Keratinocyte (primary cell): Measurements from ENCODE around the gene LRRN4.

ENCODE experiments used
- EZH2 ChIP-seq: IDR thresholded peaks from one replicate; pipeline ENCODE4 v1.6.1; 2012; ENCODE audit warnings: inconsistent platforms, mild to moderate bottlenecking, low read length, moderate library complexity
- TF ChIP-seq, protein P1 (sequence below), 3 experiments: IDR thresholded peaks in 1 of 3; conservative IDR thresholded peaks in 1 of 3; optimal IDR thresholded peaks in 1 of 3; 2 replicates in 2 of 3; 3 replicates in 1 of 3; pipeline versions ENCODE3 to v1.5.1; 2011; ENCODE audit warnings: low read length in 3 of 3, mild to moderate bottlenecking in 3 of 3, moderate library complexity in 2 of 3, control low read depth in 1 of 3, inconsistent platforms in 1 of 3; ENCODE audit not compliant: insufficient read depth in 2 of 3; ENCODE audit errors: extremely low read depth in 1 of 3

DNA sequence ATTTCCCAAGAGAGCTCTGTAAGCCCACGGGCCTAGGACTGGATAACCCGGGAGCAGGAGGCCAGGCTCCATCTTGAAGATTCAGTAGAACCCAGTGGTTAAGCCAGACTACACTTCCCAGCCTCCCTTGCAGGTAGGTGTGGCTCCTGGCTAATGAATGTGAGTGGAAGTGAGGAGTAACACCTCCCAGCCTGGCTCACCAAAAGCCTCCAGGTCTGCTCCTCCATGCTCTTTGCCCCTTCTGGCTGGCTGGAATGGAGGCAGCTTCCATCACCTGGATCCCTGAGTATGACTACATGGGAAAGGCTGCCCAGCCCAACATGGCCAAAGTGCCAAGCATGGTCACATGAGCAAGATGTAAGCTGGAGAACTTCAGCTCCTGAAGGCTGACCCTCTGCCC, 9.7 kb downstream of the LRRN4 start:
- TF ChIP-seq EZH2, result no peak
- TF ChIP-seq, protein P1, sequence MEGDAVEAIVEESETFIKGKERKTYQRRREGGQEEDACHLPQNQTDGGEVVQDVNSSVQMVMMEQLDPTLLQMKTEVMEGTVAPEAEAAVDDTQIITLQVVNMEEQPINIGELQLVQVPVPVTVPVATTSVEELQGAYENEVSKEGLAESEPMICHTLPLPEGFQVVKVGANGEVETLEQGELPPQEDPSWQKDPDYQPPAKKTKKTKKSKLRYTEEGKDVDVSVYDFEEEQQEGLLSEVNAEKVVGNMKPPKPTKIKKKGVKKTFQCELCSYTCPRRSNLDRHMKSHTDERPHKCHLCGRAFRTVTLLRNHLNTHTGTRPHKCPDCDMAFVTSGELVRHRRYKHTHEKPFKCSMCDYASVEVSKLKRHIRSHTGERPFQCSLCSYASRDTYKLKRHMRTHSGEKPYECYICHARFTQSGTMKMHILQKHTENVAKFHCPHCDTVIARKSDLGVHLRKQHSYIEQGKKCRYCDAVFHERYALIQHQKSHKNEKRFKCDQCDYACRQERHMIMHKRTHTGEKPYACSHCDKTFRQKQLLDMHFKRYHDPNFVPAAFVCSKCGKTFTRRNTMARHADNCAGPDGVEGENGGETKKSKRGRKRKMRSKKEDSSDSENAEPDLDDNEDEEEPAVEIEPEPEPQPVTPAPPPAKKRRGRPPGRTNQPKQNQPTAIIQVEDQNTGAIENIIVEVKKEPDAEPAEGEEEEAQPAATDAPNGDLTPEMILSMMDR (optimal IDR thresholded peaks at IDR 0.05 in 1 of 3, IDR thresholded peaks at IDR 0.05 in 1 of 3, conservative IDR thresholded peaks at IDR 0.05 in 1 of 3; ENCODE audit: extremely low read depth in 1 of 3, insufficient read depth in 2 of 3, low read length in 3 of 3), result no peak
